H9 (cell line): Measurements from ENCODE around the gene WNT10A. TPM values are rescaled to one million over a fixed set of nuclear protein-coding genes. Genes with fewer than 3 reads are reported as not detected.
A peak's percentile ranks its signal among the peaks of the same experiment; 100 is the strongest.

ENCODE experiments used
- DNase-seq: peaks from one replicate; pipeline ENCODE4 v3.0.0-alpha.2; 2017
- H2AFZ ChIP-seq: one replicate; pipeline ENCODE4 v1.6.1; 2013; ENCODE audit warnings: mild to moderate bottlenecking, low read length, control low read depth, moderate library complexity
- H2AK5ac ChIP-seq: 2 replicates; pipeline ENCODE4 v1.6.1; 2013; ENCODE audit warnings: low read length, control low read depth, mixed read lengths; ENCODE audit not compliant: insufficient read length
- H2BK120ac ChIP-seq: one replicate; pipeline ENCODE4 v1.6.1; 2013; ENCODE audit warnings: low read depth, mild to moderate bottlenecking, low read length, control low read depth, inconsistent platforms; ENCODE audit not compliant: poor library complexity, severe bottlenecking
- H2BK12ac ChIP-seq: 2 replicates; pipeline ENCODE4 v1.6.1; 2013; ENCODE audit warnings: low read length, control low read depth, mixed read lengths, low read depth; ENCODE audit not compliant: insufficient read length
- H2BK15ac ChIP-seq: 2 replicates; pipeline ENCODE4 v1.6.1; 2013; ENCODE audit warnings: low read depth, low read length, control low read depth
- H2BK20ac ChIP-seq: one replicate; pipeline ENCODE4 v1.6.1; 2013; ENCODE audit warnings: low read depth, mild to moderate bottlenecking, low read length, control low read depth, inconsistent platforms; ENCODE audit not compliant: poor library complexity, severe bottlenecking
- H2BK5ac ChIP-seq: 2 replicates; pipeline ENCODE4 v1.6.1; 2013; ENCODE audit warnings: low read length, control low read depth, mixed read lengths; ENCODE audit not compliant: insufficient read length
- H3K14ac ChIP-seq: 2 replicates; pipeline ENCODE4 v1.6.1; 2013; ENCODE audit warnings: low read length, control low read depth; ENCODE audit not compliant: insufficient read depth
- H3K18ac ChIP-seq: 2 replicates; pipeline ENCODE4 v1.6.1; 2013; ENCODE audit warnings: low read depth, mild to moderate bottlenecking, mixed read lengths, low read length, control low read depth; ENCODE audit not compliant: insufficient read length
- H3K23ac ChIP-seq: 2 replicates; pipeline ENCODE4 v1.6.1; 2013; ENCODE audit warnings: low read length, control low read depth, mixed read lengths, low read depth; ENCODE audit not compliant: insufficient read length
- H3K23me2 ChIP-seq: 2 replicates; pipeline ENCODE4 v1.6.1; 2013; ENCODE audit warnings: low read depth, mild to moderate bottlenecking, mixed read lengths, low read length, control low read depth; ENCODE audit not compliant: insufficient read length, poor library complexity, severe bottlenecking
- H3K27ac ChIP-seq: 2 replicates; pipeline ENCODE4 v1.5.1; 2013; ENCODE audit warnings: low read length, control low read depth, mixed read lengths, low read depth; ENCODE audit not compliant: insufficient read length
- H3K27me3 ChIP-seq: 2 replicates; pipeline ENCODE4 v1.6.1; 2013; ENCODE audit warnings: low read length, control low read depth, inconsistent platforms; ENCODE audit not compliant: insufficient read depth
- H3K4ac ChIP-seq: 2 replicates; pipeline ENCODE4 v1.6.1; 2013; ENCODE audit warnings: low read depth, mild to moderate bottlenecking, control low read depth, inconsistent platforms, low read length, moderate library complexity
- H3K4me1 ChIP-seq: 2 replicates; pipeline ENCODE4 v1.6.1; 2013; ENCODE audit warnings: low read length, control low read depth, inconsistent platforms; ENCODE audit not compliant: insufficient read depth
- H3K4me2 ChIP-seq: 2 replicates; pipeline ENCODE4 v1.6.1; 2013; ENCODE audit warnings: low read length, control low read depth, mixed read lengths; ENCODE audit not compliant: insufficient read length, insufficient read depth
- H3K56ac ChIP-seq: 2 replicates; pipeline ENCODE4 v1.6.1; 2013; ENCODE audit warnings: low read depth, mild to moderate bottlenecking, mixed read lengths, low read length, control low read depth; ENCODE audit not compliant: insufficient read length
- H3K79me1 ChIP-seq: 2 replicates; pipeline ENCODE4 v1.6.1; 2013; ENCODE audit warnings: low read depth, mild to moderate bottlenecking, moderate library complexity, low read length, control low read depth, inconsistent platforms; ENCODE audit not compliant: insufficient read depth, poor library complexity, severe bottlenecking
- H3K79me2 ChIP-seq: 2 replicates; pipeline ENCODE4 v1.6.1; 2013; ENCODE audit warnings: low read length, control low read depth, inconsistent platforms; ENCODE audit not compliant: insufficient read depth
- H3K9ac ChIP-seq: 2 replicates; pipeline ENCODE4 v1.6.1; 2013; ENCODE audit warnings: low read length, control low read depth, mixed read lengths; ENCODE audit not compliant: insufficient read length; ENCODE audit errors: extremely low read depth
- H3K9me3 ChIP-seq: one replicate; pipeline ENCODE4 v1.6.1; 2013; ENCODE audit warnings: low read depth, low read length, inconsistent platforms; ENCODE audit not compliant: control insufficient read depth
- H3T11ph ChIP-seq: one replicate; pipeline ENCODE4 v1.6.1; 2013; ENCODE audit warnings: mild to moderate bottlenecking, low read length, control low read depth, inconsistent platforms
- H4K20me1 ChIP-seq: one replicate; pipeline ENCODE4 v1.6.1; 2013; ENCODE audit not compliant: control insufficient read depth, insufficient read length, insufficient read depth
- H4K5ac ChIP-seq: 2 replicates; pipeline ENCODE4 v1.6.1; 2013; ENCODE audit warnings: low read depth, mild to moderate bottlenecking, mixed read lengths, low read length, control low read depth; ENCODE audit not compliant: insufficient read length
- H4K8ac ChIP-seq: replicated peaks from 2 replicates; pipeline ENCODE4 v1.6.1; 2013; ENCODE audit warnings: low read length, control low read depth, mixed read lengths, low read depth; ENCODE audit not compliant: insufficient read length
- H4K91ac ChIP-seq: 2 replicates; pipeline ENCODE4 v1.6.1; 2013; ENCODE audit warnings: low read depth, mild to moderate bottlenecking, moderate library complexity, mixed read lengths, low read length, control low read depth; ENCODE audit not compliant: insufficient read length
- H3K27ac Mint-ChIP-seq, 3 experiments: 2 replicates in 2 of 3; 3 replicates in 1 of 3; pipeline ENCODE4 v1.8.0; 2020 to 2021; ENCODE audit warnings: mixed read lengths in 3 of 3, mild to moderate bottlenecking in 1 of 3, moderate library complexity in 1 of 3
- H3K27me3 Mint-ChIP-seq: 2 replicates; pipeline ENCODE4 v1.8.0; 2021; ENCODE audit warnings: low read depth, mild to moderate bottlenecking, moderate library complexity, mixed read lengths
- H3K36me3 Mint-ChIP-seq, 3 experiments: 2 replicates in 2 of 3; 3 replicates in 1 of 3; pipeline ENCODE4 v1.8.0; 2020 to 2021; ENCODE audit warnings: low read depth in 3 of 3, mixed read lengths in 3 of 3; ENCODE audit not compliant: insufficient read depth in 1 of 3
- H3K4me1 Mint-ChIP-seq, 2 experiments: 2 replicates each; pipeline ENCODE4 v1.8.0; 2020; ENCODE audit warnings: mixed read lengths in 2 of 2
- H3K4me3 Mint-ChIP-seq, 2 experiments: 2 replicates in 1 of 2; 3 replicates in 1 of 2; pipeline ENCODE4 v1.8.0; 2020 to 2021; ENCODE audit warnings: mild to moderate bottlenecking in 2 of 2, mixed read lengths in 2 of 2, moderate library complexity in 1 of 2
- H3K9me3 Mint-ChIP-seq, 2 experiments: 2 replicates in 1 of 2; 3 replicates in 1 of 2; pipeline ENCODE4 v1.8.0; 2020; ENCODE audit warnings: mild to moderate bottlenecking in 2 of 2, mixed read lengths in 2 of 2, moderate library complexity in 1 of 2
- CTCF ChIP-seq: fragments of 200-600 bp; sonication (generic); conservative IDR thresholded peaks from 3 replicates; pipeline ENCODE4 v1.8.0; 2021; ENCODE audit warnings: antibody characterized with exemption, mild to moderate bottlenecking
- WGBS: extraction: QIAGEN DNeasy Blood & Tissue Kit; methylation state at CpG from one replicate; pipeline ENCODE4 v1.1.7; 2013; ENCODE audit warnings: missing lambda C conversion rate, low lambda C conversion rate, mixed read lengths; ENCODE audit not compliant: insufficient read length; ENCODE audit errors: extremely low coverage; 5-methylcytosine and 5-hydroxymethylcytosine counted together
- total RNA-seq: library from RNA; stranded (reverse); gene quantifications from 2 replicates; pipeline ENCODE4 v1.2.1, GENCODE V29; 2021

Gene WNT10A
- total RNA-seq, 1 experiment from 2014 or later = not detected

GRCh38 chr2:218896501-218897393, 16.1 kb downstream of the WNT10A start:
- Histone ChIP-seq H3K14ac (no peak overlapping the region), H2BK15ac (no peak overlapping the region), H2BK120ac (no peak overlapping the region), H3K23ac (no peak overlapping the region), H3K23me2 (peaks cover 5% of the 10 kb centered on the region), H3K4me1 (peaks cover 3% of the 10 kb centered on the region; the same call in 1 of the 2 replicates), H3K18ac (no peak overlapping the region), H2BK5ac (no peak overlapping the region), H3K9ac (no peak overlapping the region), H4K8ac (no peak overlapping the region), H2AK5ac (no peak overlapping the region), H3K27me3 (peaks cover 86% of the 10 kb centered on the region), H3K4ac (no peak overlapping the region), H3T11ph (no peak overlapping the region), H3K56ac (no peak overlapping the region), H2AFZ (no peak overlapping the region), H3K79me2 (no peaks in the 10 kb centered on the region), H2BK12ac (no peak overlapping the region), H3K79me1 (no peaks in the 10 kb centered on the region), H3K9me3 (no peaks in the 10 kb centered on the region), H4K20me1 (no peaks in the 10 kb centered on the region), H3K27ac (no peak overlapping the region), H4K5ac (no peak overlapping the region), H3K4me2 (peak overlapping the region; percentile 36), H2BK20ac (no peak overlapping the region), H4K91ac (no peak overlapping the region)
- peak; percentile 66 for DNase-seq
- Mint-ChIP-seq H3K27ac (no peak overlapping the region), H3K4me3 (peak overlapping the region in 1 of 2 experiments; percentile 25; a peak in 1 of 5 replicates), H3K27me3 (peaks cover 97% of the 10 kb centered on the region), H3K36me3 (no peaks in the 10 kb centered on the region; a peak in 1 of 7 replicates), H3K9me3 (peaks cover 0 to 6% of the 10 kb centered on the region in 2 experiments; a peak in 3 of 5 replicates), H3K4me1 (peaks cover 19 to 41% of the 10 kb centered on the region in 2 experiments)
- no peak for TF ChIP-seq CTCF
- no CpG with 5 or more reads among the region's 40 CpGs for WGBS
